Stimulated activated CD8-positive, alpha-beta memory T cell treated with anti-CD3 and anti-CD28 coated beads, Interleukin-15, amount 100 ng/mL, for 4 hours (primary cell): ENCODE data around the gene TAC3.

Experiments
- DNase-seq, 2 donors: peaks; one replicate each; pipeline ENCODE4 v3.0.0-alpha.2; 2020; ENCODE audit warnings: low read depth in 2 of 2

TAC3 gene

GRCh38 chr12:57005980-57006808 lies 10.1 kb downstream of the TAC3 start, which contains the start of gene ZBTB39:
ZBTB39 (minus strand) TSS chr12:57006546; CDS start chr12:57004917, 1,629 bp downstream.
- DNase-seq: peak in 1 of 2 donors; percentile 48

GRCh38 chr12:57004651-57005050 lies 11.7 kb downstream of the TAC3 start:
- DNase-seq: no peak

GRCh38 chr12:57003395-57003794 lies 12.9 kb downstream of the TAC3 start:
- DNase-seq: no peak

- DNase-seq: peak; percentile 46 to 54
Observed at GRCh38 chr12:57001448-57001906, 14.9 kb downstream of the TAC3 start.

GRCh38 chr12:57000393-57000792 lies 15.9 kb downstream of the TAC3 start:
- DNase-seq: no peak

GRCh38 chr12:56999456-56999855 lies 16.9 kb downstream of the TAC3 start:
- no peak for DNase-seq

GRCh38 chr12:56998981-56999380 lies 17.3 kb downstream of the TAC3 start:
- DNase-seq: no peak

- no peak for DNase-seq
Observed at GRCh38 chr12:56998316-56998715, 18.0 kb downstream of the TAC3 start.

GRCh38 chr12:56996793-56997545 lies 19.4 kb downstream of the TAC3 start:
- DNase-seq: no peak

GRCh38 chr12:56995930-56996496 lies 20.3 kb downstream of the TAC3 start:
- DNase-seq: no peak

- no peak for DNase-seq
Observed at GRCh38 chr12:56995201-56995929, 21.0 kb downstream of the TAC3 start.

GRCh38 chr12:56994231-56994746 lies 22.0 kb downstream of the TAC3 start:
- no peak for DNase-seq

- DNase-seq: no peak
Observed at GRCh38 chr12:56993346-56993745, 23.0 kb downstream of the TAC3 start.

GRCh38 chr12:56991319-56992246 lies 24.7 kb downstream of the TAC3 start:
- DNase-seq: no peak

GRCh38 chr12:56990648-56991318 lies 25.5 kb downstream of the TAC3 start:
- DNase-seq: no peak

- no peak for DNase-seq
Observed at GRCh38 chr12:56989861-56990610, 26.3 kb downstream of the TAC3 start.

GRCh38 chr12:56988207-56988739 lies 28.1 kb downstream of the TAC3 start:
- no peak for DNase-seq

GRCh38 chr12:56987551-56988053 lies 28.7 kb downstream of the TAC3 start:
- peak; percentile 27 to 37 for DNase-seq

- no peak for DNase-seq
Observed at GRCh38 chr12:56987011-56987410, 29.3 kb downstream of the TAC3 start.
